GM03348 (cell line): Measurements from ENCODE around the gene RNU5D-1.
"Not testable (repeated sequence)": the region's sequence is repeated elsewhere in the genome, so short reads cannot be mapped to it uniquely, and the experiment has no call there.

ENCODE experiments used
- DNase-seq: peaks from one replicate; pipeline ENCODE4 v3.0.0; 2012; ENCODE audit warnings: low spot score

Gene RNU5D-1

GRCh38 chr1:44730741-44731512, at the start of gene RNU5D-1:
Gene RNU5D-1, minus strand, starts transcription at chr1:44731170.
- peak; percentile 92 for DNase-seq

- no peak for DNase-seq
Measured at GRCh38 chr1:44780583-44781121, 49.7 kb upstream of the RNU5D-1 start.

- DNase-seq, result no peak
Measured at GRCh38 chr1:44778705-44779576, 48.0 kb upstream of the RNU5D-1 start.

- no peak for DNase-seq
Measured at GRCh38 chr1:44777969-44778635, 47.1 kb upstream of the RNU5D-1 start.

GRCh38 chr1:44777547-44777946, 46.6 kb upstream of the RNU5D-1 start:
- no peak for DNase-seq

- no peak for DNase-seq
Measured at GRCh38 chr1:44776730-44777068, 45.7 kb upstream of the RNU5D-1 start.

GRCh38 chr1:44775930-44776729, 45.2 kb upstream of the RNU5D-1 start:
- DNase-seq, result peak; percentile 26

GRCh38 chr1:44775078-44775929, 44.3 kb upstream of the RNU5D-1 start, which contains the start of gene RPS8:
Gene RPS8, plus strand, starts transcription at chr1:44775540. Its CDS starts 57 bp downstream, at chr1:44775597.
- peak; percentile 89 for DNase-seq

- not testable (repeated sequence) for DNase-seq
Measured at GRCh38 chr1:44766421-44766820, 35.5 kb upstream of the RNU5D-1 start.

- no peak for DNase-seq
Measured at GRCh38 chr1:44760876-44761275, 29.9 kb upstream of the RNU5D-1 start.

GRCh38 chr1:44759077-44759476, 28.1 kb upstream of the RNU5D-1 start:
- DNase-seq, result no peak

- DNase-seq, result no peak
Measured at GRCh38 chr1:44757420-44757819, 26.4 kb upstream of the RNU5D-1 start.

GRCh38 chr1:44747878-44748277, 16.9 kb upstream of the RNU5D-1 start:
- DNase-seq, result no peak

GRCh38 chr1:44743211-44743610, 12.2 kb upstream of the RNU5D-1 start:
- no peak for DNase-seq

GRCh38 chr1:44740179-44740617, 9.2 kb upstream of the RNU5D-1 start:
- DNase-seq, result no peak

GRCh38 chr1:44739307-44740178, 8.6 kb upstream of the RNU5D-1 start, which contains the start of gene KIF2C:
Gene KIF2C, plus strand, starts transcription at chr1:44739837. Its CDS starts 96 bp downstream, at chr1:44739933.
- peak; percentile 99 for DNase-seq

GRCh38 chr1:44738953-44739306, 8.0 kb upstream of the RNU5D-1 start:
- not testable (repeated sequence) for DNase-seq

GRCh38 chr1:44735992-44736391, 5.0 kb upstream of the RNU5D-1 start:
- no peak for DNase-seq

GRCh38 chr1:44733784-44734183, 2.8 kb upstream of the RNU5D-1 start:
- DNase-seq, result no peak
